HG03066 (cell line): ENCODE results near the gene HYAL4.
"Not testable (repeated sequence)": the region's sequence is repeated elsewhere in the genome, so short reads cannot be mapped to it uniquely, and the experiment has no call there.

ENCODE experiments used
- ATAC-seq: cut with Tn5 transposase; IDR thresholded peaks from one replicate; pipeline ENCODE4 v1.9.1; 2021; ENCODE audit warnings: low read depth; ENCODE audit not compliant: unreplicated experiment

The HYAL4 gene

GRCh38 chr7:123844712-123845219 lies at the start of gene HYAL4:
Gene HYAL4 (plus strand): TSS chr7:123845169. CDS start chr7:123868274, 23,105 bp downstream.
- no peak for ATAC-seq

- ATAC-seq: no peak
Observed at GRCh38 chr7:123795917-123796316, 49.1 kb upstream of the HYAL4 start.

GRCh38 chr7:123796568-123796967 lies 48.4 kb upstream of the HYAL4 start:
- ATAC-seq: no peak

GRCh38 chr7:123797673-123798531 lies 47.1 kb upstream of the HYAL4 start:
- no peak for ATAC-seq

GRCh38 chr7:123798532-123799188 lies 46.3 kb upstream of the HYAL4 start:
- ATAC-seq: no peak

GRCh38 chr7:123802249-123802648 lies 42.7 kb upstream of the HYAL4 start:
- no peak for ATAC-seq

GRCh38 chr7:123805287-123805686 lies 39.7 kb upstream of the HYAL4 start:
- ATAC-seq: no peak

GRCh38 chr7:123809471-123809870 lies 35.5 kb upstream of the HYAL4 start:
- no peak for ATAC-seq

GRCh38 chr7:123811056-123811455 lies 33.9 kb upstream of the HYAL4 start:
- ATAC-seq: no peak

GRCh38 chr7:123816916-123817315 lies 28.1 kb upstream of the HYAL4 start:
- ATAC-seq: no peak

- ATAC-seq: no peak
Observed at GRCh38 chr7:123819001-123819400, 26.0 kb upstream of the HYAL4 start.

GRCh38 chr7:123819795-123820194 lies 25.2 kb upstream of the HYAL4 start:
- not testable (repeated sequence) for ATAC-seq

- no peak for ATAC-seq
Observed at GRCh38 chr7:123820864-123821263, 24.1 kb upstream of the HYAL4 start.

- ATAC-seq: no peak
Observed at GRCh38 chr7:123821320-123821719, 23.6 kb upstream of the HYAL4 start.

- peak; percentile 98 for ATAC-seq
Observed at GRCh38 chr7:123823898-123824753, 20.8 kb upstream of the HYAL4 start.

- no peak for ATAC-seq
Observed at GRCh38 chr7:123824754-123825067, 20.3 kb upstream of the HYAL4 start.

GRCh38 chr7:123828805-123829204 lies 16.2 kb upstream of the HYAL4 start:
- no peak for ATAC-seq

GRCh38 chr7:123836656-123837055 lies 8.3 kb upstream of the HYAL4 start:
- no peak for ATAC-seq

- not testable (repeated sequence) for ATAC-seq
Observed at GRCh38 chr7:123839106-123839505, 5.9 kb upstream of the HYAL4 start.

GRCh38 chr7:123844142-123844541 lies 827 bp upstream of the HYAL4 start:
- ATAC-seq: not testable (repeated sequence)

- no peak for ATAC-seq
Observed at GRCh38 chr7:123845823-123846216, 851 bp downstream of the HYAL4 start.
